Fibroblast of skin of abdomen (primary cell): ENCODE measurements around the gene FAM180B. TPM values are rescaled to one million over a fixed set of nuclear protein-coding genes. Genes with fewer than 3 reads are reported as not detected.
"Not testable (repeated sequence)": the region's sequence is repeated elsewhere in the genome, so short reads cannot be mapped to it uniquely, and the experiment has no call there.

Source experiments
- DNase-seq: peaks from one replicate; pipeline ENCODE4 v3.0.0-alpha.2; 2013
- polyA plus RNA-seq, 2 experiments: library from polyadenylated mRNA; unstranded; fragments of 120-200 nt; gene quantifications; one replicate each; pipeline ENCODE4 v1.2.1, GENCODE V29; 2013; ENCODE audit not compliant: insufficient read length in 2 of 2

FAM180B gene, protein sequence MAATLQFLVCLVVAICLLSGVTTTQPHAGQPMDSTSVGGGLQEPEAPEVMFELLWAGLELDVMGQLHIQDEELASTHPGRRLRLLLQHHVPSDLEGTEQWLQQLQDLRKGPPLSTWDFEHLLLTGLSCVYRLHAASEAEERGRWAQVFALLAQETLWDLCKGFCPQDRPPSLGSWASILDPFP
- polyA plus RNA-seq (2013, experiment 1 of 2; ENCODE audit: insufficient read length): not detected
- 0.06 TPM for polyA plus RNA-seq (2013, experiment 2 of 2; ENCODE audit: insufficient read length)

DNA sequence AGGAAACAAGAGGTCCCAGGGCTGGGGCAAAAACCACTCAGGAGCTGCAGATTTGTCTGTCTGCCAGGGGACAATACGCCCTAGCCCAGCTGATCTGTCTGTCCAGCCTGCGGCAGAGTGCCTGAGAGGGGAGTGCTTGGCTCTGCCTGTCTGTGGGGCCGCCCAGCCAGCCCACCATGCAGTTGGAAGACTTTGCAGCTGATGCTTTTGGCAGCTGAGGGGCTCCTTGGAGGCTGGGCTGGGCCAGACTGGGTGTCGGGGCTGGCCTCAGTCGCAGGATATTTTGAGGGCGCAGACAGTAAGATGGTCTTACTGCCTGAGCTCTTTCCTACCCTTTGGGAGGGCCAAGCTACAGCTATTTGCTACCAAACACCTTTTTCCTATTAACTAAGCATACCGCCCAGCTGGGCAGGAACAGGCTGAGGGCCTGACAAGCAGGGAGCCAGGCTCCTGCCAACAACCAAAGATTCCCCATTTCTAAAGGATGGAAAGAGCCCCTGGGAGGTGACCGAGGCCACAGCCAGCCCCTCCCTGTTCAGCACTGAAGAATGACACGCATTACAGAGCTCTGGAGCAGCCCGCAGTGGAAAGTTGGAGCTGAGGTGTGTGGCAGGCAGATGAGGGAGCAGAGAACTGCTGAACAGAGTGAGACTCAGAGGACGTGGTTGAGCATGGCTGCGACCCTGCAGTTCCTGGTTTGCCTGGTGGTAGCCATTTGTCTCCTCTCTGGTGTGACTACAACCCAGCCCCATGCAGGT is at the start of gene FAM180B:
Gene FAM180B, plus strand, starts transcription at position 581 of the 758 bp plus-strand sequence. Its CDS starts 91 bp downstream, at position 672.
- DNase-seq: no peak

- DNase-seq: no peak
Measured at GRCh38 chr11:47536915-47537314, 49.6 kb upstream of the FAM180B start.

DNA sequence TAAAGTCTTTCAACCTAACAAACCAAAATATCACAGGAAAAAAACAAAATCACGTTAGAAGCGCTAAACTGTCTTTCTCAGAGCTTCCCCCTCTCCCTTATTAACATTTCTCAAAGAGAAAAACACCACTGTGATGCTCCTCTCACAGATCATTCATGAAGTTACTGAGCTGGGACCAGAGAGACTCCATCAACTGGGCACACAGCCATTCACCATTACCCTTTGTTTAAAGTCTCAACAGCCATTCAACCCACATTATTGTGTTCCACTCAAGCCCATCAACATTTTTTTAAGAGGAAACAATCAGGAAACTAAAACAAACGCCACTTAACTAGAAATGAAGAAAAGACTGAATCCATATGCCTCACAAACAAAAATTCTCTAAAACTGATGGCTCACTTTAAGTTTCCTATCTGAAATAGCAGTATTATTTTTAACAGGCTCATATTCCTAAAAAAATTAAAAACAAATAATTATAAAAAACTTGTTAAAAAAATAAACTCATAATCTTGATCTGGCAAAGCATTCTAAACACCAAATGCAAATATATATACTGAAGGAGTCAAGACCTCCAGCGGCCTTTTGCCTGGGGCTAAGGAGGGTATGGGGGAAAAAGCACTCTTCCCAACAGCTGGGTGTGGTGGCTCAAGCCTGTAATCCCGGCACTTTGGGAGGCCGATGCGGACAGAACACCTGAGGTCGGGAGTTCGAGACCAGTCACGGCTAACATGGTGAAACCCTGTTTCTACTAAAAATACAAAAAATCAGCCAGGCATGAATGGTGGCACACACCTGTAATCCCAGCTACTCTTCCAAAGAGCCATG is 47.5 kb upstream of the FAM180B start:
- DNase-seq: no peak

DNA sequence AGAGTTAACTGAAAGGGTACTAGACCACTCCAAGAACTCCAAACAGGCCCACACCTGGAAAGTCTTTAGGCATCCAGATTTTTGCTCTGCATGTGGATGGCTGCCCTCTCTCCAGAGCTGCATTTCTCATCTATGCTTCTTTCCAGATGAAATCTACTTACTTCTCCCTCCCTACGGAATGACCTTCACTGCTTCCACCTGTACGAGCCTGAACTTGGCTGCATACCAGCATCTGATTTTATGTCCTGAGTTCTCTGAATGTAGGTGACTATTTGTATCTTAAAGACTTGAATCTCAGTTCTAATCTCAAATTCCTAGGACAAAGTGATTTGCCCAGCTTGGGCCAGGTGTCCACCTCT is 46.8 kb upstream of the FAM180B start:
- DNase-seq: no peak

DNA sequence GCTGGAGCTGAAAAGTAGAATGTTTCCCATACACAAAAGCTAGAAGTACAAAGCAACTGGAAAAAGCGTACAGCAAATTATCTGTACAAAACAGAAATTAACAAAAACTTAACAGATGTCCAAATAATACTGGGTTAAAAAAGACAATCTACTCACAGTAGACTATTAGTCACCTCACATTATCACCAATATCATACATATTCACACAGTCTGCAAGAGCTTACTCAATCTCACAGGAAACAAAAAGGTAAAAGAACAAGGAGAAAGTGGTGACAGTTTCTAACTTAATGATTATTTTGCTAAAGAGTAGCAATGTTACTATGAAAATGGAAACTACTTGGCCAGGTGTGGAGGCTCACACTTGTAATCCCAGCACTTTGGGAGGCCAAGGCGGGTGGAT is 45.4 kb upstream of the FAM180B start:
- no peak for DNase-seq

DNA sequence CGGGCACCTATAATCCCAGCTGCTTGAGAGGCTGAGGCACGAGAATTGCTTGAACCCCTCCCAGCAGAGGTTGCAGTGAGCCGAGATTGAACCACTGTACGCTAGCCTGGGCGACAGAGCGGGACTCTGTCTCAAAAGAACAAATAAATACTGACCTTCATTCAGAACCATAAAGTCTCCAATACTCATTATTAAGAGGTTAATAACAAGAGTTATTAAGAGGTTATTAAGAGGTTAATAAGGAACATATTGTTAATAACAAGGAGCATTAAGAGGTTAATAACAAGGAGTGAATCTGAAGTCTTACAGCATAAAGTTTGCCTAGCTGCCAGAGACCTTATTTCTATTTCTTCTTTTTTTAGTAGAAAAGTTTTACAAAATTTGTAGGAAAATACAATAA is 41.2 kb upstream of the FAM180B start:
- no peak for DNase-seq

DNA sequence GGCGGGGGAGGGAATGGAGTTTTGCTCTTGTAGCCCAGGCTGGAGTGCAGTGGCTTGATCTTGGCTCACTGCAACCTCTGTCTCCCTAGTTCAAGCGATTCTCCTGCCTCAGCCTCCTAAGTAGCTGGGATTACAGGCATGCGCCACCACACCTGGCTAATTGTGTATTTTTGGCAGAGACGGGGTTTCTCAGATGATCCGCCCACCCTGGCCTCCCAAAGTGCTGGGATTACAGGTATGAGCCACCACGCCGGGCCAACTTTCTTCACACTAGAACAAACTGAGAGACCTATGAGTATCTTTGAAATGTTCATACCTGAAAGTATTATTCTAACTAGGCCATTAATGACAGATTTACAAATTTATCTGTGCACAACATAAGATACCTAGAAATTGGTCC is 40.2 kb upstream of the FAM180B start:
- DNase-seq: not testable (repeated sequence)

DNA sequence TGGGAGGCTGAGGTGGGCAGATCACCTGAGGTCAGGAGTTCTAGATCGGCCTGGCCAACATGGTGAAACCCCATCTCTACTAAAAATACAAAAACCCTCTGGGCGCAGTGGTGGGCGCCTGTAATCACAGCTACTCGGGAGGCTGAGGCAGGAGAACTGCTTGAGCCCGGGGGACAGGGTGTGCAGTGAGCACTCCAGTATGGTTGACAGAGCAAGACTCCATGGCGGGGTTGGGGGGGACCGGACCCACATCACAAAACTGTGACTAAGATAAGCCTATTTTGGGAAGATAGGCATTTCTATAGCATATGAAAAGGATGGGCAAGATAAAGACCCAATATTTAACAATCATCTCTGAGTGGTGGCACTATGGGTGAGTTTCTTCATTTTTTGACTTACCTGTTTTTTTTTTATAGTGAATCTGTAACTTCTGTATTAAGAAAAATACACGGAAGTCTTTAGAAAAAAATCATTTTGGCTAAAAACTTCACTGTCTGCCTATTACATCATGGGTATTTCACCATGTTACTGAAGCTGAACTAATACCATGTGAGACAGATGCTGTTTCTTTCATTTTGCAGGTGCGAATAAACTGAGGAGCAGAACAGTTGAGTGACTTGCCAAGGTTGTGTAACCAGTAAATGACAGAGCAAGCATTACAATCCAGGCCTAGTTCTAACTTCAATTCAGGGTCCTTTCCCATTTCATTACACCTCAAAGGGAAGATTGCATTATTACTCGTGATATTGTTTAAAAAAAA is 36.0 kb upstream of the FAM180B start:
- DNase-seq: no peak

GRCh38 chr11:47551086-47551485 is 35.4 kb upstream of the FAM180B start:
- DNase-seq: no peak

DNA sequence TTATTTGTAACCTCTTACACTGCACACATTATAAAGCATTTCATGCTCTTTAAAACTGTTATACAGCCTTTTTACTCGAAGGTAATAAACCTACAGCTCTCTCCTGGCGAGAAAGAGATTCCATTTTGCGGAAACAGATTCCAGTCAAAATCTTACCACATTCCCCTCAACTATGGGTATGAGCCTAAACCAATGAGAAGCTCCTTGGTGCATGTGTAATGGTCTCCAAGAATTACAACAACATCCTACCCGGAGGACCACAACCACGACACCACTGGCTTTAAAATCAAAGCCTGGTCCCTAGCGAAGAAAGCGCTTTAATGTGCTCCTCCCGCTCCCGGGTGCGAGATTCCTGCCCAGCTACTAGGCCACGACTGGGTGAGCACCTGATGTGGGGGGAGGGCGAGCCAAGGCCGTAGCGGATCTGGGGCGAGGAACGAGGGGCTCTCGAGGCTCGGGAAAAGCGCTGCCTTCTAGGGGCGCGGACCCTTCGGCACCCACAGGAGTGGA is 34.4 kb upstream of the FAM180B start:
- peak; percentile 51 for DNase-seq

DNA sequence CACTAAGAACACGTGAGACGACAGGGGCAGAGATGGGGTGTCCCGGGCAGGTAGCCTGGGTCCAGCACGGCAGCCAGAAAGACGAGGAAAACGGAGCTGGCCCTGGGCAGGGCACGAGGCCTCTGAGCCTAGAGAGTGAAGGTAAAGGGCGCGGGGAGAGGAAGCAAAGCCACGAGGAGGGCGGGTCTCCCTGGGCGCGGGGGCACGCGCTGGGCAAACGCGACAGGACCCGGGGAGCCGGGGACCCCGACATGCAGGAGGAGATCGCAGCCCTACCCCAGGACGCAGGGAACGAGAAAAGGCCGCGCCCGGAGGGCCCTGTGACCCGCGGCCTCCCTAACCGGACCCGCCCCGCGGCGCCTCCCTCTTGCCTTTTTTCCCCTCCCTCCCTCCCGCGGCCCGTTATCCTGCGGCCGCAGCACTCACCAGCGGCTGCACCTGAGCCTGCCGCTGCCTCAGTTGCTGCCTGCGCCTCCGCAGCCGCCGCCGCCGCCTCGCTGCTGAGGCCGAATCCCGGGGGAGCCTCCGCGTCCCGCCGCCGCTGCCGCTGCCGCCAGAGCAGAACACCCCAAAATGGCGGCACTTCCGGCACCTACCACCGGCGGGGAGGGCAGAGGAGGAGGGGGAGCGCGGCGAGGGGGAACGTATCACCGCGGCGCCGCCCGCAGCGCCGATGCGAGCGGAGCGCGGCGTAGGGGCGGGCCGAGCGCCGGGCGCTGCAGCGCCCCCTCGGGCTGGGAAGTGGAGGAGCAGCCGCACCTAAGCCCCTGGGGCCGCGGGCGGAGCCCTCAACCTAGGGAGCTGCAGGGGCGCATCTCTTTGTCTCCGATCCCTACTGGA is 33.7 kb upstream of the FAM180B start, which contains the start of gene CELF1:
Gene CELF1, minus strand, starts transcription at position 567 of the 840 bp plus-strand sequence. CDS start 53,609 bp downstream, outside the sequence.
- DNase-seq: peak; percentile 92

DNA sequence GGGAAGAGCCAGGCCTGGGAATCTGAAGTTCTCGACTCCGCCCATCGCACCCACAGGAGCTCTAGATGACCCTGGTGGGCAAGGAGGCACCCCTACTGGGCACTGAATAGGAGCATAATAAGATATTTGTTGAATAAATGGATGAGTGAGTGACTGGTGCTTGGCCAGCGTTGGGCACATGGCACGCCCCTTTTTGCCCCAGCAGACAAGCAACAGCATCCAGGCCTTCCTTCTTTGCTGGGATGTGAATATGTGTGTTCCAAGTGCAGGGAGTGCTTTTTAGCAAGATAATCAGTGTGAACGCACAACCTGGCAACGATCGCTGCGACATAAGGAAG is 33.1 kb upstream of the FAM180B start:
- DNase-seq: no peak

DNA sequence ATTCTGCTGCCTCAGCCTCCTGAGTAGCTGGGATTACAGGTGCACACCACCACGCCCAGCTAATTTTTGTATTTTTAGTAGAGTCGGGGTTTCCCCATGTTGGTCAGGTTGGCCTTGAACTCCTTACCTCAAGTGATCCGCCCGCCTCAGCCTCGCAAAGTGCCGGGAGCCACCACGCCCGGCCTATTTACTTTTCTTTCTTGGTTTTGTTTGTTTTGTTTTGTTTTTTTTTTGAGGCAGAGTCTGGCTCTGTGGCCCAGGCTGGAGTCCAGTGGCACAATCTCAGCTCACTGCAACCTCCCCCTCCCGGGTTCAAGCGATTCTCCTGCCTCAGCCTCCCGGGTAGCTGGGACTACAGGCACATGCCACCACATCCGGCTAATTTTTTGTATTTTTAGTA is 29.5 kb upstream of the FAM180B start:
- DNase-seq: not testable (repeated sequence)

GRCh38 chr11:47558695-47559094 is 27.8 kb upstream of the FAM180B start:
- no peak for DNase-seq

- peak; percentile 37 for DNase-seq
Measured at GRCh38 chr11:47560426-47560825, 26.1 kb upstream of the FAM180B start.

DNA sequence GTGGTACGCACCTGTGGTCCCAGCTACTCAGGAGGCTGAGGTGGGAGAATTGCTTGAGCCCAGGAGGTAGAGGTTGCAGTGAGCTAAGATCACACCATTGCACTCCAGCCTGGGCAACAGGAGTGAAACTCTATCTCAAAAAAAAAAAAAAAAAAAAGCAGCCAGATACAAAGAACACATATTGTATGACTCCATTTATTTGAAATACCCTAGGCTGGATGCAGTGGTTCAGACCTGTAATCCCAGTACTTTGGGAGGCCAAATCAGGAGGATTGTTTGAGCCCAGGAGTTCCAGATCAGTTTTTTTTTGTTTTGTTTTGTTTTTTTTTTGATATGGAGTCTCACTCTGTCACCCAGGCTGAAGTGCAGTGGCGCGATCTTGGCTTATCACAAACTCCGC is 24.1 kb upstream of the FAM180B start:
- not testable (repeated sequence) for DNase-seq

GRCh38 chr11:47564366-47564765 is 22.1 kb upstream of the FAM180B start:
- DNase-seq: not testable (repeated sequence)

DNA sequence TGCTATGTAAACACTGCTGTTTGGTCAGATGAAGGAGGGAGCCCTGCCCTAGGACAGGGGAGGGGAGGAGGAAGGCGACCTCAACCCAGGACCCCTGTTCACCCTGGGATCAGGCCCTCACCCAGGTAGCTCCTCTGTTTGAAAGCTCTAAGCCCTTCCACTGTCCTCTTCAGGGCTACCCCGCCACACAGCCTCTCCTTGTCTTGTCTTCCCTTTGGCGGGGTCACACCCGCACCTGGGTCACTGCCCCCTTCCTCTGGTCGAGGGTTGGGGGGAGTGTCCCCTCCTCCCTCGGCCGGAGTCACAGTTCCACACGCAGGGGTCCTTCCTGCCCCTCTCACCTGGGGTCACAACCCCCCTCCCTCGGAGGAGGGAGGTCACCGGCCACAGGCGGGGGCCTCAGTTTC is 21.5 kb upstream of the FAM180B start:
- DNase-seq: no peak

GRCh38 chr11:47565340-47566148 is 20.9 kb upstream of the FAM180B start, which contains the start of gene PTPMT1:
PTPMT1 (plus strand) TSS chr11:47565599; CDS start chr11:47565623, 24 bp downstream.
- DNase-seq: peak; percentile 79

DNA sequence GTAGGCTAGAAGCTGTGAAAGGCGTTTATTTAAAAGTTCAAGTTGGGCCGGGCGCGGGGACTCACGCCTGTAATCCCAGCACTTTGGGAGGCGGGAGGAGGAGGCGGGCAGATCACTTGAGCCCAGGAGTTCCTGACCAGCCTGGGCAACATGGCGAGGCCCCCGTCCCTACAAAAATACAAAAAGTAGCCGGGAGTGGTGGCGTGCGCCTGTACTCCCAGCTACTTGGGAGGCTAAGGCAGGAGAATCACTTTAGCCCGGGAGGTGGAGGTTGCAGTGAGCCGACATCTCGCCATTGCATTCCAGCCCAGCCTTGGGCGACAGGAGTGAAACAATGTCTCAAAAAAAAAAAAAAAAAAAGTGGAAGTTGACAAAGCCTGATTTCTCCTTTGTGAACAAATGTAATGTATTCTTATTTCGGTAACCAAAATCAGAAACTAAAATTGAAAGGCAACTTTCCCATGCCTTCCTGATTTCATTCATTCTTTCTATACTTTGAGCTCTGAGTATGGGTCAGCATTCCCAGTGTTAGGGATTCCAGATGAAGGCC is 20.3 kb upstream of the FAM180B start:
- no peak for DNase-seq
